MM.1S (cell line): ENCODE data around the gene RFFL.

ENCODE experiments used
- CTCF ChIP-seq: fragments of 300-600 bp; sonication (generic); IDR thresholded peaks from 2 replicates; pipeline ENCODE4 v1.5.1; 2016; ENCODE audit warnings: antibody characterized with exemption, low read length, mixed read lengths
- EZH2 ChIP-seq: fragments of 300-600 bp; sonication (generic); optimal IDR thresholded peaks from 2 replicates; pipeline ENCODE3; 2017; ENCODE audit warnings: low read depth, mild to moderate bottlenecking, antibody characterized with exemption, low read length, mixed read lengths
- EZH2phosphoT487 ChIP-seq: fragments of 300-600 bp; sonication (generic); IDR thresholded peaks from 2 replicates; pipeline ENCODE4 v1.6.1; 2018; ENCODE audit warnings: antibody characterized with exemption, low read length

- no peak for TF ChIP-seq CTCF
- no peak for TF ChIP-seq EZH2phosphoT487
- TF ChIP-seq EZH2 = no peak
Observed at GRCh38 chr17:34980353-34980680, 83.2 kb downstream of the RFFL start, which contains the start of gene LIG3.
